HPDE6-E6E7 (cell line): Measurements from ENCODE around the gene RLN3.

Experiments
- DNase-seq: peaks from one replicate; pipeline ENCODE4 v3.0.0; 2011; ENCODE audit warnings: missing footprints; ENCODE audit errors: extremely low spot score

The RLN3 gene

GRCh38 chr19:14054099-14054498 lies 26.2 kb downstream of the RLN3 start:
- no peak for DNase-seq

- no peak for DNase-seq
Measured at GRCh38 chr19:14054721-14055120, 26.8 kb downstream of the RLN3 start.

- DNase-seq, result no peak
Measured at GRCh38 chr19:14055396-14055795, 27.4 kb downstream of the RLN3 start.

- no peak for DNase-seq
Measured at GRCh38 chr19:14056069-14056666, 28.2 kb downstream of the RLN3 start.

- DNase-seq, result no peak
Measured at GRCh38 chr19:14056741-14057356, 28.9 kb downstream of the RLN3 start.

GRCh38 chr19:14058182-14059092 lies 30.5 kb downstream of the RLN3 start:
- no peak for DNase-seq

GRCh38 chr19:14059093-14059480 lies 31.1 kb downstream of the RLN3 start:
- DNase-seq, result no peak

GRCh38 chr19:14059652-14060155 lies 31.8 kb downstream of the RLN3 start:
- no peak for DNase-seq

GRCh38 chr19:14061081-14061749 lies 33.3 kb downstream of the RLN3 start:
- DNase-seq, result no peak

- DNase-seq, result no peak
Measured at GRCh38 chr19:14061751-14062557, 34.0 kb downstream of the RLN3 start, which contains the start of gene PALM3. Gene PALM3, minus strand, starts transcription at chr19:14062076. Its CDS starts 96 bp downstream, at chr19:14061980.

GRCh38 chr19:14062558-14062855 lies 34.6 kb downstream of the RLN3 start:
- DNase-seq, result no peak

GRCh38 chr19:14063105-14063504 lies 35.2 kb downstream of the RLN3 start:
- DNase-seq, result no peak

- DNase-seq, result no peak
Measured at GRCh38 chr19:14066134-14066533, 38.2 kb downstream of the RLN3 start.

GRCh38 chr19:14070268-14071050 lies 42.5 kb downstream of the RLN3 start:
- DNase-seq, result no peak

- no peak for DNase-seq
Measured at GRCh38 chr19:14072535-14073260, 44.8 kb downstream of the RLN3 start, which contains the start of gene MISP3. Gene MISP3, plus strand, starts transcription at chr19:14072786. Its CDS starts 524 bp downstream, at chr19:14073310.

GRCh38 chr19:14073261-14073924 lies 45.4 kb downstream of the RLN3 start:
- no peak for DNase-seq

- DNase-seq, result no peak
Measured at GRCh38 chr19:14073925-14074838, 46.2 kb downstream of the RLN3 start.

GRCh38 chr19:14078411-14078810 lies 50.5 kb downstream of the RLN3 start:
- no peak for DNase-seq
